Activated naive CD4-positive, alpha-beta T cell treated with anti-CD3 and anti-CD28 coated beads, Interleukin-2, amount 50 U/mL, for 24 hours (primary cell): ENCODE results near the gene TUBD1.
"Not testable (repeated sequence)": the region's sequence is repeated elsewhere in the genome, so short reads cannot be mapped to it uniquely, and the experiment has no call there.

ENCODE experiments used
- H3K27ac Mint-ChIP-seq: one replicate; pipeline ENCODE4 v1.8.0; 2021; ENCODE audit warnings: mild to moderate bottlenecking, mixed read lengths
- H3K27me3 Mint-ChIP-seq: one replicate; pipeline ENCODE4 v1.8.0; 2021; ENCODE audit warnings: mixed read lengths
- H3K36me3 Mint-ChIP-seq: one replicate; pipeline ENCODE4 v1.8.0; 2021; ENCODE audit warnings: mixed read lengths
- H3K4me1 Mint-ChIP-seq: one replicate; pipeline ENCODE4 v1.8.0; 2021; ENCODE audit warnings: mixed read lengths
- H3K4me3 Mint-ChIP-seq: one replicate; pipeline ENCODE4 v1.8.0; 2021; ENCODE audit warnings: mild to moderate bottlenecking, mixed read lengths
- H3K9me3 Mint-ChIP-seq: one replicate; pipeline ENCODE4 v1.8.0; 2021; ENCODE audit warnings: mixed read lengths

Gene TUBD1

GRCh38 chr17:59856859-59857794 is 35.6 kb downstream of the TUBD1 start:
- H3K4me3 Mint-ChIP-seq, result no peak overlapping the region
- H3K27me3 Mint-ChIP-seq, result no peaks in the 10 kb centered on the region
- H3K4me1 Mint-ChIP-seq, result peaks cover 46% of the 10 kb centered on the region
- no peaks in the 10 kb centered on the region for H3K9me3 Mint-ChIP-seq
- peak overlapping the region; percentile 38 for H3K27ac Mint-ChIP-seq
- H3K36me3 Mint-ChIP-seq, result peaks cover 5% of the 10 kb centered on the region

DNA sequence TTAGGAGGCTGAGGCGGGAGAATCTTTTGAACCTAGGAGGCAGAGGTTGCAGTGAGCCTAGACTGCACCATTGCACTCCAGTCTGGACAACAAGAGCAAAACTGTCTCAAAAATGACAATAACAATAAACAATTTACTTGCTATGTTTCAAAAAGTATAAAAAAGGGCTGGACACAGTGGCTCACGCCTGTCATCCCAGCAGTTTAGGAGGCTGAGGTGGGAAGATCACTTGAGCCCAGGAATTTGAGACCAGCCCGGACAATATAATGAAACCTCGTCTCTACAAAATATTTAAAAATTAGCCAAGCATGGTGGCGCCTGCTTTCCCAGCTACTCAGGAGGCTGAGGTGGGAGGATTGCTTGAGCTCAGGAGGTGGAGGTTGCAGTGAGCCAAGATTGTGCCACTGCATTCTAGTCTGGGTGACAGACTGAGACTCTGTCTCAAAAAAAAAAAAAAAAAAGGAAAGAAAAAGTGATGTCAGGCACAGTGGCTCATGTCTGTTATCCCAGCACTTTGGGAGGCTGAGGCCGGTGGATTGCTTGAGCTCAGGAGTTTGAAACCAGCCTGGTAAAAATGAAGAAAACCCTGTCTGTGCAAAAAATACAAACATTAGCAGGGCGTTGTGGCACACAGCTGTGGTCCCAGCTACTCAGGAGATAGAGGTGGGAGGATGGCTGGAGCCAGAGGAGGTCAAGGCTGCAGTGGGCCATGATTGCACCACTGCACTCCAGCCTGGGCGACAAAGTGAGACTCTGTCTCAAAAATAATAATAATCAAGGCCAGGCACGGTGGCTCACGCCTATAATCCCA is 38.6 kb downstream of the TUBD1 start:
- H3K36me3 Mint-ChIP-seq, H3K27ac Mint-ChIP-seq, H3K9me3 Mint-ChIP-seq, H3K27me3 Mint-ChIP-seq, H3K4me3 Mint-ChIP-seq: not testable (repeated sequence)
- peaks cover 52% of the 10 kb centered on the region for H3K4me1 Mint-ChIP-seq

DNA sequence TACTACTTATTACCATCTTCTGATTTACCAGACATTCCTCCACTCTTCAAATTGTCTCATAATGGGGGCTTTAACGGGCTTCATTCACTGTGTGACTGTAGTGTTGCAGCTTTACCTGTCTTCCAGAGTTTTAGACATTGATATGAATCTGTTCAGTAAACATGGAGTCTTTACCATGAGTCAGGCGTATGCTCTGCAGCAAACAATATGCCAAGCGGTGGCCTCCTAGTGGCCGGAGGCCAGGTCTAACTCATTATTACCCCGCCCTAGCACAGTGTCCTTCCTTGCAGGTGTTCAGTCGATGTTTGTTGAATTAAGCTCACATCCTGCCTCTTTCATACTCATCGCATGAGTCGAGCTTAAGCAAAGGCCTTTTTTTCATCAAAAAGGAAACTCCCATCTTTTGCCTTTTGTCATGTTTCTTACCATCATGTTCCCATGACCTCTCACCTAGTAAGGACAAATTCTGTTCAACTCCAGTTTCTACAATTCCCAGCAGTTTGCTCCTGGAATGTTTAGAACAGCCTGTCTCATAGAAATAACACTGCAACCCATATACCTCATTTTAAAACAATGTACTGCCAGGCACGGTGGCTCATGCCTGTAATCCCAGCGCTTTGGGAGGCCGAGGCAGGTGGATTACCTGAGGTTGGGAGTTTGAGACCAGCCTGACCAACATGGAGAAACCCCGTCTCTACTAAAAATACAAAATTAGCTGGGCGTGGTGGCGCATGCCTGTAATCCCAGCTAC is 39.4 kb downstream of the TUBD1 start:
- Mint-ChIP-seq H3K4me3 (peak overlapping the region; percentile 16), H3K27ac (peak overlapping the region; percentile 89), H3K4me1 (peaks cover 54% of the 10 kb centered on the region), H3K9me3 (no peaks in the 10 kb centered on the region), H3K36me3 (peaks cover 3% of the 10 kb centered on the region), H3K27me3 (no peaks in the 10 kb centered on the region)

- H3K4me3 Mint-ChIP-seq, result peak overlapping the region; percentile 16
- H3K27me3 Mint-ChIP-seq, result not testable (repeated sequence)
Measured at GRCh38 chr17:59852847-59853167, 39.9 kb downstream of the TUBD1 start.

GRCh38 chr17:59851439-59852375 is 41.0 kb downstream of the TUBD1 start:
- H3K4me3 Mint-ChIP-seq, result peak overlapping the region; percentile 42
- no peaks in the 10 kb centered on the region for H3K27me3 Mint-ChIP-seq
- H3K4me1 Mint-ChIP-seq, result peaks cover 55% of the 10 kb centered on the region
- H3K27ac Mint-ChIP-seq, result peak overlapping the region; percentile 84
- H3K36me3 Mint-ChIP-seq, result peaks cover 3% of the 10 kb centered on the region
- no peaks in the 10 kb centered on the region for H3K9me3 Mint-ChIP-seq

More at GRCh38 chr17:59852847-59853167, 39.9 kb downstream of the TUBD1 start:
- Mint-ChIP-seq H3K4me1 (peaks cover 52% of the 10 kb centered on the region), H3K27ac (peak overlapping the region; percentile 89)
- H3K36me3 Mint-ChIP-seq, H3K9me3 Mint-ChIP-seq: not testable (repeated sequence)

DNA sequence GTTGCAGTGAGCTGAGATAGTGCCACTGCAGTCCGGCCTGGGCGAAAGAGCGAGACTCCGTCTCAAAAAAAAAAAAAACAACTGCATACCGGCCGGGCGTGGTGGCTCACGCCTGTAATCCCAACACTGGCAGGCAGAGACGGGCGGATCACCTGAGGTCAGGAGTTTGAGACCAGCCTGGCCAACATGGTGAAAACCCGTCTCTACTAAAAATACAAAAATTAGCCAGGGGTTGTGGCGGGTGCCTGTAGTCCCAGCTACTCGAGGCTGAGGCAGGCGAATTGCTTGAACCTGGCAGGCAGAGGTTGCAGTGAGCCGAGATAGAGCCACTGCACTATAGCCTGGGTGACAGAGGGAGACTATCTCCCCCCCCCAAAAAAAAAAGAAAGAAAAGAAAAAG is 42.4 kb downstream of the TUBD1 start:
- not testable (repeated sequence) for H3K4me3 Mint-ChIP-seq, H3K9me3 Mint-ChIP-seq, H3K27me3 Mint-ChIP-seq, H3K27ac Mint-ChIP-seq, H3K36me3 Mint-ChIP-seq
- peaks cover 60% of the 10 kb centered on the region for H3K4me1 Mint-ChIP-seq

DNA sequence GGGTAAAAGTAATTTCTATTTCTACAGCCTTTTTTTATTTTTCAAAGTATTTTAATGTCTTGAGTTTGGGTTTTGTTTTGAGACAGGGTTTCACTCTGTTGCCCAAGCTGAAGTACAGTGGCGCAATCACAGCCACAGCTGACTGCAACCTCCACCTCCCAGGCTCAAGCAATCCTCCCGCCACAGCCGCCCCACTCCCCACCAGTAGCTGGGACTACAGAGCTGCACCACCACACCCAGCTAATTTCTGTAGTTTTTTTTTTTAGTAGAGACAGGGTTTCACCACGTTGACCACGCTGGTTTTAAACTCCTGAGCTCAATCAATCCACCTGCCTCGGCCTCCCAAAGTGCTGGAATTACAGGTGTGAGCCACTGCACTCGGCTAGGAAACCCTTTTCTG is 44.0 kb downstream of the TUBD1 start:
- Mint-ChIP-seq H3K9me3 (no peaks in the 10 kb centered on the region), H3K27me3 (no peaks in the 10 kb centered on the region), H3K4me3 (peak overlapping the region; percentile 77), H3K27ac (peak overlapping the region; percentile 95), H3K4me1 (peaks cover 71% of the 10 kb centered on the region), H3K36me3 (peaks cover 3% of the 10 kb centered on the region)

DNA sequence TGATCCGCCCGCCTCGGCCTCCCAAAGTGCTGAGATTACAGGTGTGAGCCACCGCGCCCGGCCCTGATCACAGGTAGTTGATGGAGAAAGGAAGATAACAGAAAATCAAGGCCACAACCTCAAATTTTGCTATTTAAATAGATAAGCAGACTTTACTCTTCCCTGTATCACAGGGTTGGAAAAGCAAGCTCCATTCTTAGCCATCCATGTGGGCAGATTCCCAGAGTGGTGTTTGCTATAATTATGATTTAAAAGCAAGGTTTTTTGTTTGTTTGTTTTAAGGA is 44.4 kb downstream of the TUBD1 start:
- Mint-ChIP-seq H3K9me3 (no peaks in the 10 kb centered on the region), H3K27me3 (no peaks in the 10 kb centered on the region), H3K4me1 (peaks cover 71% of the 10 kb centered on the region), H3K4me3 (no peak overlapping the region), H3K36me3 (peaks cover 3% of the 10 kb centered on the region), H3K27ac (peak overlapping the region; percentile 12)

GRCh38 chr17:59846394-59847165 is 46.2 kb downstream of the TUBD1 start:
- H3K27ac Mint-ChIP-seq, result peak overlapping the region; percentile 95
- no peaks in the 10 kb centered on the region for H3K9me3 Mint-ChIP-seq
- peaks cover 64% of the 10 kb centered on the region for H3K4me1 Mint-ChIP-seq
- H3K4me3 Mint-ChIP-seq, result peak overlapping the region; percentile 85
- H3K27me3 Mint-ChIP-seq, result no peaks in the 10 kb centered on the region
- H3K36me3 Mint-ChIP-seq, result peaks cover 10% of the 10 kb centered on the region

DNA sequence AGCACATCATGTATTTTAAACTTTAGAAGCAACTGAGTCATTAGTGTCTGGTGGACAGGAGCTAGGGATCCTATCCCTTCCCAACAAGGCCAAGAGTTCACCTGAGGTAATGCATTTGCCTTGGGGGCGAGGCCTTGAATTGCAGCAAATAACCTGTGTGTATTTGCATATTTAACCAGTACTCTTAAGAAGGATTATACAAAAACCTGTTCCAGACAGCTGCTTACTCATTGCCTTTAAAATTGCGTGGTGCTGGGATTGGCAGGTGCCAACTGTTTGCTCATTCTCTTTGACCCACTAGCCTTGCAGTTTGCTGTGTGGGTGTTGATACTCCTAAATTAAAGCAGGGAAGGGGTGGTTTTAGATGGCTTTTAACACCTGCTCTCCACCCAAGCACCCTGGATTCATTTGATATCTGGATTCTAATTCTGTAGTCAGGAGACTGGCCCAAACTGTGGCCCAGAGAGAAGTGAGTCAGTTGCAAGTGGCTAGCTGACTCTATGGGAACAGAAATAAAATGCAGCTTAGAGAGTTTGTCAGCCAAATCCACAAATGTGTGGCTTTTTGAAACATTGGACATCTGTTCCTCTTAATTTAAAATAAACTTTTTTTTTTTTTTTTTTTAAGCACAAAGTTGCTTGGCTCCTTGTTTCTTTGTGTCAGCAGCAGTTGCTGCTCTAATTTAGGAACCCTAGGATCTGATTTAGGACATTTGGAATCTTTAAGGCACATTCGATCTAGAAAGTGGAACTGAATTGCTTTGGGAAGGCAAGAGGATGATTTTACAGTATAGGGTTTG is 46.9 kb downstream of the TUBD1 start:
- no peaks in the 10 kb centered on the region for H3K27me3 Mint-ChIP-seq
- peak overlapping the region; percentile 85 for H3K4me3 Mint-ChIP-seq
- no peaks in the 10 kb centered on the region for H3K9me3 Mint-ChIP-seq
- peaks cover 18% of the 10 kb centered on the region for H3K36me3 Mint-ChIP-seq
- peaks cover 69% of the 10 kb centered on the region for H3K4me1 Mint-ChIP-seq
- peak overlapping the region; percentile 95 for H3K27ac Mint-ChIP-seq

DNA sequence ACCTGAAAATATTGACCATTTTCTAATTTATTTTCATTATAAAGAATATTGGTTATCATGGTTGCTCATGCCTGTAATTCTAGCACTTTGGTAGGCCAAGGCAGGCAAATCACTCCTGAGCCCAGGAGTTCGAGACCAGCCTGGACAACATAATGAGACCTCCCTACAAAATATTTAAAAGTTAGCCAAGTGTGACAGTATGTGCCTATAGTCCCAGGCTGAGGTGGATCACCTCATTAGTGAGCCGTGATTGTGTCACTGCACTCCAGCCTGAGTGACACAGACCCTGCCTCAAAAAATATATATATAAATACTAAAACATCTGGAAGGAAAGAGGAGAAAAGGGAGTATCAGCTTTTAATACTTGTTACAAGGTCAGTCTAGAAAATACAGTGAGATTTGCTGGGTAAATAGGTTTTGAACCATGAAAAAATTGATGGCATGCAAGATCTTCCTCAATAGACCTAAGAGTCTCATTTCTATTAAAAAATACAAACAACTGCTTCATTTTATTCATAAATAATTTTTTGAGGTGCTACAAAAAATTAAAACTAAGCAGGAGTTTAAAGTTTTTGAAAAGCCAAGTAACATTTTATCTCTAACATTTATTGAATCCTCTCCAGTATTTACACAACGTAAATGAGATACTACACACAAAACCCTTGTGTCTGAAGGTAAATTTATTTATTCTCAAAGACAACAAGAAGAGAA is 47.7 kb downstream of the TUBD1 start:
- Mint-ChIP-seq H3K9me3 (no peaks in the 10 kb centered on the region), H3K4me1 (peaks cover 73% of the 10 kb centered on the region), H3K4me3 (peak overlapping the region; percentile 85)

DNA sequence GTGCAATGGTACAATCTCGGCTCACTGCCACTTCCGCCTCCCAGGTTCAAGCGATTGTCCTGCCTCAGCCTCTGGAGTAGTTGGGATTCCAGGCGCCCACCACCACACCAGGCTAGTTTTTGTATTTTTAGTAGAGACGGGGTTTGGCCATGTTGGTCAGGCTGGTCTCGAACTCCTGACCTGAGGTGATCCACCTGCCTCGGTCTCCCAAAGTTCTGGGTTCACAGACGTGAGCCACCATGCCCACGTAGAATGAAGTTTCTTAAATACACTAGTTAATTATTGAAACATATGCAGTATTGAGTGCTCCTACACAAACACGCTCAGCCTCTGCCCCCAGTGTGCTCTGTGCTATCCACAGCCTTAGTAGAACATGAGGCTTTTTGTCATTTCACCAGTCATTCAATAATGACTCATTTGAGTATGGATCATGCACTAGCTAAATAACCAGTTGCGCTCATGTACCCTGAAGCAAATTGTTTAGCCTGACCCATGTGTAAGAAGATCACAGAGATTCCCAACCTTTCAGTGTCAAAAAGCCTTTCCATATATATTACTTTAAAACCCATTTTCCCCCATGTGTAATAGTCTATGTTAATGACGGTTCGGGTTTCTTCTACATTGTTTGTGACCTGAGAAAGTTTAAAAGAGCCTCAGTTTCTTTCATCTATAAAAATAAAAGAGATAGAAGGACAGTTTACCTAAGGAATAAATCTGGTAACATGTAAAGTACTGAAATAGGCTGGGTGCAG is 49.7 kb downstream of the TUBD1 start:
- no peaks in the 10 kb centered on the region for H3K27me3 Mint-ChIP-seq
- H3K9me3 Mint-ChIP-seq, result no peaks in the 10 kb centered on the region
- H3K4me3 Mint-ChIP-seq, result peak overlapping the region; percentile 100
- H3K36me3 Mint-ChIP-seq, result peaks cover 43% of the 10 kb centered on the region
- peak overlapping the region; percentile 93 for H3K27ac Mint-ChIP-seq
- H3K4me1 Mint-ChIP-seq, result peaks cover 58% of the 10 kb centered on the region

More for the DNA sequence above, 47.7 kb downstream of the TUBD1 start:
- Mint-ChIP-seq H3K36me3 (peaks cover 25% of the 10 kb centered on the region), H3K27me3 (no peaks in the 10 kb centered on the region), H3K27ac (peak overlapping the region; percentile 95)

DNA sequence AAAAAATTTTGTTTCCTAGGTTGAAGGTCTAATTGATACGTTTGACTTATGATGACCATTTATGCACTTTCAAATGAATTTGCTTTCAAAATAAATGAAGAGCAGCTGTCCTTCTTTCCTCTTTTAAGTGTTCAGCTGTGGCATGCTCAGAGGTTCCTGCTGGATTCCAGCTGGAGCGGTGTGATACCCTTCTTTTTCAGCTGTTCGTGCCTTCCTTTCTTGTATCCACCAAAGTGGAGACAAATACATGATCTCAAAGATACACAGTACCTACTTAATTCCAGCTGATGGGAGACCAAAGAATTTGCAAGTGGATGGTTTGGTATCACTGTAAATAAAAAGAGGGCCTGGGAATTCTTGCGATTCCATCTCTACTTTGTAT is 50.9 kb downstream of the TUBD1 start:
- not testable (repeated sequence) for H3K9me3 Mint-ChIP-seq, H3K27me3 Mint-ChIP-seq
- Mint-ChIP-seq H3K36me3 (peaks cover 43% of the 10 kb centered on the region), H3K4me3 (peak overlapping the region; percentile 100), H3K4me1 (peaks cover 54% of the 10 kb centered on the region), H3K27ac (peak overlapping the region; percentile 93)
